ENCODE results near the gene SLC25A23. TPM values are rescaled to one million over a fixed set of nuclear protein-coding genes. Genes with fewer than 3 reads are reported as not detected.

The SLC25A23 gene
- total and polyA plus RNA-seq, 4 donors: 9.3 to 34.6 (median 22.7) TPM

- WGBS: 96% methylated on average over 32 of the region's 32 CpGs
- Histone ChIP-seq H3K27me3 (ENCODE audit: control insufficient read depth in 4 of 4, insufficient read depth in 4 of 4, low read length in 3 of 4) (no peaks in the 10 kb centered on the region), H3K9ac (ENCODE audit: low read depth in 1 of 2, low read length in 2 of 2) (no peak overlapping the region), H3K4me3 (ENCODE audit: low read depth in 1 of 3, low read length in 3 of 3) (no peak overlapping the region), H3K36me3 (ENCODE audit: control insufficient read depth in 4 of 4, insufficient read depth in 3 of 4, low read depth in 1 of 4, low read length in 3 of 4) (peaks cover 20 to 64% (median 46%) of the 10 kb centered on the region in 4 donors), H3K9me3 (ENCODE audit: control insufficient read depth in 4 of 4, low read length in 3 of 4) (no peaks in the 10 kb centered on the region), H3K27ac (ENCODE audit: low read depth in 1 of 2, low read length in 2 of 2) (no peak overlapping the region), H3K4me1 (ENCODE audit: control insufficient read depth in 4 of 4, insufficient read depth in 4 of 4, low read length in 3 of 4) (no peaks in the 10 kb centered on the region)
- TF ChIP-seq JUND (IDR thresholded peaks at IDR 0.05): no peak
- TF ChIP-seq GABPA (IDR thresholded peaks at IDR 0.05 in 1 of 2, conservative IDR thresholded peaks at IDR 0.05 in 1 of 2): no peak
- no peak for TF ChIP-seq TAF1 (conservative IDR thresholded peaks at IDR 0.05)
- TF ChIP-seq NR2F2 (IDR thresholded peaks at IDR 0.05): no peak
- TF ChIP-seq SP1 (IDR thresholded peaks at IDR 0.05): no peak
- no peak for TF ChIP-seq FOXA2 (IDR thresholded peaks at IDR 0.05)
- TF ChIP-seq HNF4A (conservative IDR thresholded peaks at IDR 0.05): no peak
- no peak for TF ChIP-seq CTCF (IDR thresholded peaks at IDR 0.05; ENCODE audit: low read depth, low read length, missing input control)
- no peak for TF ChIP-seq YY1 (IDR thresholded peaks at IDR 0.05)
- TF ChIP-seq, protein P1, sequence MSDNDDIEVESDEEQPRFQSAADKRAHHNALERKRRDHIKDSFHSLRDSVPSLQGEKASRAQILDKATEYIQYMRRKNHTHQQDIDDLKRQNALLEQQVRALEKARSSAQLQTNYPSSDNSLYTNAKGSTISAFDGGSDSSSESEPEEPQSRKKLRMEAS (IDR thresholded peaks at IDR 0.05): no peak
- TF ChIP-seq, protein P2, sequence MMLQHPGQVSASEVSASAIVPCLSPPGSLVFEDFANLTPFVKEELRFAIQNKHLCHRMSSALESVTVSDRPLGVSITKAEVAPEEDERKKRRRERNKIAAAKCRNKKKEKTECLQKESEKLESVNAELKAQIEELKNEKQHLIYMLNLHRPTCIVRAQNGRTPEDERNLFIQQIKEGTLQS (IDR thresholded peaks at IDR 0.05): no peak
- no peak for TF ChIP-seq RXRA (IDR thresholded peaks at IDR 0.05)
- no peak for TF ChIP-seq HNF4G (IDR thresholded peaks at IDR 0.05)
- TF ChIP-seq, protein P3, sequence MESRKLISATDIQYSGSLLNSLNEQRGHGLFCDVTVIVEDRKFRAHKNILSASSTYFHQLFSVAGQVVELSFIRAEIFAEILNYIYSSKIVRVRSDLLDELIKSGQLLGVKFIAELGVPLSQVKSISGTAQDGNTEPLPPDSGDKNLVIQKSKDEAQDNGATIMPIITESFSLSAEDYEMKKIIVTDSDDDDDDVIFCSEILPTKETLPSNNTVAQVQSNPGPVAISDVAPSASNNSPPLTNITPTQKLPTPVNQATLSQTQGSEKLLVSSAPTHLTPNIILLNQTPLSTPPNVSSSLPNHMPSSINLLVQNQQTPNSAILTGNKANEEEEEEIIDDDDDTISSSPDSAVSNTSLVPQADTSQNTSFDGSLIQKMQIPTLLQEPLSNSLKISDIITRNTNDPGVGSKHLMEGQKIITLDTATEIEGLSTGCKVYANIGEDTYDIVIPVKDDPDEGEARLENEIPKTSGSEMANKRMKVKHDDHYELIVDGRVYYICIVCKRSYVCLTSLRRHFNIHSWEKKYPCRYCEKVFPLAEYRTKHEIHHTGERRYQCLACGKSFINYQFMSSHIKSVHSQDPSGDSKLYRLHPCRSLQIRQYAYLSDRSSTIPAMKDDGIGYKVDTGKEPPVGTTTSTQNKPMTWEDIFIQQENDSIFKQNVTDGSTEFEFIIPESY (IDR thresholded peaks at IDR 0.05): no peak
- no peak for TF ChIP-seq FOXA1 (IDR thresholded peaks at IDR 0.05)
- no peak for TF ChIP-seq REST (IDR thresholded peaks at IDR 0.05)
- TF ChIP-seq EGR1 (IDR thresholded peaks at IDR 0.05; ENCODE audit: low read depth in 2 of 2): no peak
- no peak for TF ChIP-seq RAD21 (IDR thresholded peaks at IDR 0.05)
- no peak for DNase-seq (ENCODE audit: low spot score)
Measured at GRCh38 chr19:6415591-6416190, 43.9 kb downstream of the SLC25A23 start.
